Measurements from ENCODE around the gene P3H2.

DNA sequence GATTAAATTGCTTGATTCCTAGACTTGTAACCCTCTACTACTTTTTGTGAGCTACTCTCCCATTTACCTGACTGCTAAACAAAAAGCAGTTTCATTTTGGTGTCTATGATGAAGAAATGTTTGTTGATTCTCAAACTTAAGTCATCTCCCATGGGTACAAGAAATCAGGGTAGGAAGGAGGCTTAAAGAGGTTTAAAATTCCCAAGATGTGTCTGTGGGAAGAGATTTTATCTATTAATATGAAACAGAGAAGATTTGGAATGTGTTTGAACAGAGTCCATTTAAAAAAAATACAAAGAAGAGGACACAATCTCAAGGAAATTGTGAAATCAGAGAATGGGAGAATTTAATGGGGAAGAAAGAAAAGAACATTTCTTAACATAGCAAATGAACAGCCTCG lies 14.8 kb downstream of the P3H2 start:
- TF ChIP-seq, protein P1, sequence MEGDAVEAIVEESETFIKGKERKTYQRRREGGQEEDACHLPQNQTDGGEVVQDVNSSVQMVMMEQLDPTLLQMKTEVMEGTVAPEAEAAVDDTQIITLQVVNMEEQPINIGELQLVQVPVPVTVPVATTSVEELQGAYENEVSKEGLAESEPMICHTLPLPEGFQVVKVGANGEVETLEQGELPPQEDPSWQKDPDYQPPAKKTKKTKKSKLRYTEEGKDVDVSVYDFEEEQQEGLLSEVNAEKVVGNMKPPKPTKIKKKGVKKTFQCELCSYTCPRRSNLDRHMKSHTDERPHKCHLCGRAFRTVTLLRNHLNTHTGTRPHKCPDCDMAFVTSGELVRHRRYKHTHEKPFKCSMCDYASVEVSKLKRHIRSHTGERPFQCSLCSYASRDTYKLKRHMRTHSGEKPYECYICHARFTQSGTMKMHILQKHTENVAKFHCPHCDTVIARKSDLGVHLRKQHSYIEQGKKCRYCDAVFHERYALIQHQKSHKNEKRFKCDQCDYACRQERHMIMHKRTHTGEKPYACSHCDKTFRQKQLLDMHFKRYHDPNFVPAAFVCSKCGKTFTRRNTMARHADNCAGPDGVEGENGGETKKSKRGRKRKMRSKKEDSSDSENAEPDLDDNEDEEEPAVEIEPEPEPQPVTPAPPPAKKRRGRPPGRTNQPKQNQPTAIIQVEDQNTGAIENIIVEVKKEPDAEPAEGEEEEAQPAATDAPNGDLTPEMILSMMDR (IDR thresholded peaks at IDR 0.05) = no peak
- TF ChIP-seq POLR2A (IDR thresholded peaks at IDR 0.05) = no peak

All from thyroid gland (tissue), 4 donors.